ENCODE data around the gene ZNF516. TPM values are rescaled to one million over a fixed set of nuclear protein-coding genes. Genes with fewer than 3 reads are reported as not detected.

The ZNF516 gene, protein sequence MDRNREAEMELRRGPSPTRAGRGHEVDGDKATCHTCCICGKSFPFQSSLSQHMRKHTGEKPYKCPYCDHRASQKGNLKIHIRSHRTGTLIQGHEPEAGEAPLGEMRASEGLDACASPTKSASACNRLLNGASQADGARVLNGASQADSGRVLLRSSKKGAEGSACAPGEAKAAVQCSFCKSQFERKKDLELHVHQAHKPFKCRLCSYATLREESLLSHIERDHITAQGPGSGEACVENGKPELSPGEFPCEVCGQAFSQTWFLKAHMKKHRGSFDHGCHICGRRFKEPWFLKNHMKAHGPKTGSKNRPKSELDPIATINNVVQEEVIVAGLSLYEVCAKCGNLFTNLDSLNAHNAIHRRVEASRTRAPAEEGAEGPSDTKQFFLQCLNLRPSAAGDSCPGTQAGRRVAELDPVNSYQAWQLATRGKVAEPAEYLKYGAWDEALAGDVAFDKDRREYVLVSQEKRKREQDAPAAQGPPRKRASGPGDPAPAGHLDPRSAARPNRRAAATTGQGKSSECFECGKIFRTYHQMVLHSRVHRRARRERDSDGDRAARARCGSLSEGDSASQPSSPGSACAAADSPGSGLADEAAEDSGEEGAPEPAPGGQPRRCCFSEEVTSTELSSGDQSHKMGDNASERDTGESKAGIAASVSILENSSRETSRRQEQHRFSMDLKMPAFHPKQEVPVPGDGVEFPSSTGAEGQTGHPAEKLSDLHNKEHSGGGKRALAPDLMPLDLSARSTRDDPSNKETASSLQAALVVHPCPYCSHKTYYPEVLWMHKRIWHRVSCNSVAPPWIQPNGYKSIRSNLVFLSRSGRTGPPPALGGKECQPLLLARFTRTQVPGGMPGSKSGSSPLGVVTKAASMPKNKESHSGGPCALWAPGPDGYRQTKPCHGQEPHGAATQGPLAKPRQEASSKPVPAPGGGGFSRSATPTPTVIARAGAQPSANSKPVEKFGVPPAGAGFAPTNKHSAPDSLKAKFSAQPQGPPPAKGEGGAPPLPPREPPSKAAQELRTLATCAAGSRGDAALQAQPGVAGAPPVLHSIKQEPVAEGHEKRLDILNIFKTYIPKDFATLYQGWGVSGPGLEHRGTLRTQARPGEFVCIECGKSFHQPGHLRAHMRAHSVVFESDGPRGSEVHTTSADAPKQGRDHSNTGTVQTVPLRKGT
- total RNA-seq = 6.3 and 12.0 TPM in 2 replicates

GRCh38 chr18:76495006-76495370, at the start of gene ZNF516:
TSS of gene ZNF516 (minus strand) at chr18:76495242. CDS start at chr18:76443054, 52,188 bp downstream.

